HG02870 (cell line): ENCODE measurements around the gene ERN2.
"Not testable (repeated sequence)": the region's sequence is repeated elsewhere in the genome, so short reads cannot be mapped to it uniquely, and the experiment has no call there.

Experiments
- ATAC-seq: cut with Tn5 transposase; IDR thresholded peaks from one replicate; pipeline ENCODE4 v1.9.1; 2021; ENCODE audit warnings: mild to moderate bottlenecking, moderate library complexity; ENCODE audit not compliant: unreplicated experiment

Gene ERN2

GRCh38 chr16:23712976-23713375, at the start of gene ERN2:
ERN2 (minus strand) TSS chr16:23713222; CDS start chr16:23713187, 35 bp downstream.
- ATAC-seq: no peak

DNA sequence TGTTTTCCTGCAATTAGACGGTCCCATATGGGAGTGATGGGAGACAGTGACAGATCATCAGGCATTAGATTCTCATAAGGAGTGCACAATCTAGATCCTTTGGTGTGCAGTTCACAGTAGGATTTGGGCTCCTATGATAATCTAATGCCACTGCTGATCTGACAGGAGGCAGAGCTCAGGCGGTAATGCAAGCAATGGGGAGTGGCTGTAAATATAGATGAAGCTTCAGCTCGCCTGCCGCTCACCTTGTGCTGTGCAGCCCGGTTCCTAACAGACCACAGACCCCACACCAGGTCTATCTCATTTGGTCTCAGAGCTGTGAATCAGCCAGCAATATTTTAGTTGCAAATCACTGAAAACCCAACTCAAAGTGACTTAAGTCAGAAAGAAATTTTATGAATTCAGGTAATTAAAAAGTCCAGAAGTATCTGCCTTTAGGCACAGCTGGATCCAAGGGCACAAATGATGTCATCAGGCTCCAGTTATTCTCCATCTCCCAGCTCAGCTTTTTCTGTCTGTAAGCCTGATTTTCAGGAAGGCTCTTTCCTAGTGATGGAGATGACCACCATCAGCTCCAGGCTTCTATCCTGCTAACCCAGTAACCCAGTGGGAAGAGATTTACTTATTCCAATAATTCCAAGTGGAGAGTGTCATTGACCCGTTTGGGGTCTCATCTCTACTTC, 45.1 kb upstream of the ERN2 start:
- ATAC-seq: no peak

DNA sequence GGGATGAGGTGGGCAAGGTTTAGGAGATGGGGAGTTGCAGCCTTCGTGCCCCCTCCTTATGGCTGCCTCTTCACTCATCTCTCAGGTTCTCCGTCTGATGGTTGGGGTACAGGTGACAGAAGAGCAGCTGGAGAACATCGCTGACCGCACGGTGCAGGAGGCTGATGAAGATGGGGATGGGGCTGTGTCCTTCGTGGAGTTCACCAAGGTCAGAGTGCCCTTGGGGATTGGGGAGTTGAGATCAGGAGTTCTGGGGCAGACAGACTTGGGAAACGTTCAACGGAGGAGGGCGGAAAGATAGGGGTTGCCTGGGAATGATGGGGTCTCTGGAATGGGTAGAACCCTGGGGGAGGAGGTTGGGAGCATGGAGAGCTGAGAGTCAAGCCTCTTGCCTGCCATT, 44.1 kb upstream of the ERN2 start:
- no peak for ATAC-seq

GRCh38 chr16:23755484-23755809, 42.4 kb upstream of the ERN2 start:
- ATAC-seq: no peak

GRCh38 chr16:23754594-23755483, 41.8 kb upstream of the ERN2 start, which contains the start of gene CHP2:
CHP2 (plus strand) TSS chr16:23755026; CDS start chr16:23755050, 24 bp downstream.
- ATAC-seq: no peak

DNA sequence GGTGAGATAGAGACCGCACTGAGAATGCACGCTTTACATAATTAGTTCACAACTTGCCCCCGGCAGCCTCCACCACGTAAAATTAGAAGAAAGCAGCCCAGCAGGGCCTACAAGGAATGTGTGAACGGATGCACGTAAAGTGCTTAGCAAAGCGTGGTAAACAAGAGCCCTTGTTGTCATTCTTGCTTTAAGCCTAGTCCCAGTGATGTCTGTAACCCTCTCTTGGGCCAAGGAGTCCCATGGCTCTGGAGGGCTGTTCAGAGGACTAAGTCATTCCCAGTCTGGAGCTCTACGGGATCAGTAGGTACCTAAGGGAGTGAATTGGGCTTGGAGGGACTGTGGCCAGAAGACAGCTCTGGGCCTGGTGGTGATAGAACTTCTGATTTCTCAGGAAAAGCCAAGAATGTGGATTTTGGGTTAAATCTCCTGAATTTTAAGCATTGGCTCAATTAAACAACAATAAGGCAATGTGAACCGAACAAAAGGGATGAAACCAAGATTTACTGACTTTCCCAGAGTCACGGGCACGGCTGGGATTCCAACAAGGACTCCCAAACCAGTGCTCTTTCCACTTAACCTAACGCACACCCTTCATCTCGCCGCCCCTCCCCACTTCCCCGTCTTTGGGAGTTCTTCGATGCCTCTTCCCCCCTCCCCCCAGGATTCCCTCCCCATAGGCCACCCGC, 41.0 kb upstream of the ERN2 start:
- no peak for ATAC-seq

DNA sequence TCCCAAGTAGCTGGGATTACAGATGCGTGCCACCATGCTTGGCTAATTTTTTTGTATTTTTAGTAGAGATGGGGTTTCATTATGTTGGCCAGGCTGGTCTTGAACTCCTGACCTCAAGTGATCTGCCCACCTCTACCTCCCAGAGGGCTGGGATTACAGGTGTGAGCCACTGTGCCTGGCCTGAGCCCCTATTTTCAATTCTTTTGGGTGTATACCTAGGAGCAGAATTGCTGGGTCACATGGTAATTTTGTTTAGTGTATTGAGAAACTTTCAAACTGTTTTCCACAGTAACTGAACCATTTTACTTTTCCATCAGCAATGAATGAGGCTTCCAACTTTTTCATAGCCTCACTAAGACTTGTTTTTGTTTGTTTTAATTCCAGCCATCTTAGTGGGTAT, 38.0 kb upstream of the ERN2 start:
- not testable (repeated sequence) for ATAC-seq

GRCh38 chr16:23748630-23749029, 35.6 kb upstream of the ERN2 start:
- no peak for ATAC-seq

- no peak for ATAC-seq
These were observed 32.2 kb upstream of the ERN2 start for GRCh38 chr16:23745263-23745662.

- ATAC-seq: no peak
These were observed 29.7 kb upstream of the ERN2 start for GRCh38 chr16:23742766-23743165.

- no peak for ATAC-seq
These were observed 28.8 kb upstream of the ERN2 start for GRCh38 chr16:23741675-23742303.

GRCh38 chr16:23739516-23739915, 26.5 kb upstream of the ERN2 start:
- no peak for ATAC-seq

GRCh38 chr16:23737423-23738028, 24.5 kb upstream of the ERN2 start:
- ATAC-seq: not testable (repeated sequence)

GRCh38 chr16:23734176-23734893, 21.3 kb upstream of the ERN2 start:
- ATAC-seq: no peak

DNA sequence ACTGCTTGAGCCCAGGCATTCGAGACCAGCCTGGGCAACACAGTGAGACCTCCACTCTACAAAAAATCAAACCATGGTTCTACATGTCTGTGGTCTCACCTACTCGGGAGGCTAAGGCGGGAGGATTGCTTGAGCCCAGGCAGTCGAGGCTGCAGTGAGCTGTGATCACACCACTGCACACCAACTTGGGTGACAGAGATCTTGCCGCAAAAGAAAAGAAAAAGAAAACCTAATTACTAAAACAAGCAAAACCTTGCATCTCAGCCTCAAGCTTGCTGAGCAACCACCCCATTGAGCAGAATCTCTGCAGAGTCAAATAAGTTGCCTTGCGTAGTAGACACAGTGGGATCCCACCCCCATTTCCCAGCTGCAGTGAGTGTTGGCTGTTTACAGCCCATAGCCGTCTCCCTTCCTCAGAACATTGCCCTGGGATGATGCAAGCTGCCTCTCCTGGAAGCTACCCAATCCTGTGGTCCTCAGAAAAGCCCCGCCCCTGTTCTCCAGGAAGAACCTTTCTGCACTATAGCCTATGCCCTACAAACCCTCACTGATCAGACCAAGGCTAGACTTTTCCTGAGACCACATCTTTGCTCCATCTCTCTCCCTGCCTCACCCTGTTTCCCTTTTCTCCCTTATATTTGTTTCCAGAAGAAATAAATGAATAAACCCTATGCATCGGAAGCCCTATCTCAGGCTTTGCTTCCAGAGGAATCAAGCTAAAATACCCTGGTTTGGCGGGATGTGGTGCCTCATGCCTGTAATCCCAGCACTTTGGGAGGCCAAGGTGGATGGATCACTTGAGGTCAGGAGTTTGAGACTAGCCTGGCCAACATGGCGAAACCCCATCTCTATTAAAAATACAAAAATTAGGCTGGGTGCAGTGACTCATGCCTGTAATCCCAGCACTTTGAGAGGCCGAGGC, 16.7 kb upstream of the ERN2 start:
- no peak for ATAC-seq

- no peak for ATAC-seq
These were observed 15.1 kb upstream of the ERN2 start for GRCh38 chr16:23728112-23728477.

GRCh38 chr16:23726710-23727109, 13.7 kb upstream of the ERN2 start:
- ATAC-seq: no peak

DNA sequence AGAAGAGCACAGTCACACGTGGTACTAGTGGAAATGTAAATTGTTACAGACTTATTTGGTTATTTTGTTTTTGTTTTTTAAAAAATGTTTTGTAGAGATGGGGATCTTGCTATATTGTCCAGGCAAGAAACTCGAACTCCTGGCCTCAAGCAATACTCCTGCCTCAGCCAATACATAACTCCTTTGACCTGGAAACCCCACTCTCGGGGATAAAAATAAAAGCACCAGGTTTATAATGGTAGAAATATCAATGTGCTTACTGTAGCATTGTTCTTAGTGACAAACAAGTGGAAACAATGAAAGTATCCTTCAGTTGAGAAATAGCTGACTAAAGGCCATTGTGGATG, 11.7 kb upstream of the ERN2 start:
- ATAC-seq: no peak

DNA sequence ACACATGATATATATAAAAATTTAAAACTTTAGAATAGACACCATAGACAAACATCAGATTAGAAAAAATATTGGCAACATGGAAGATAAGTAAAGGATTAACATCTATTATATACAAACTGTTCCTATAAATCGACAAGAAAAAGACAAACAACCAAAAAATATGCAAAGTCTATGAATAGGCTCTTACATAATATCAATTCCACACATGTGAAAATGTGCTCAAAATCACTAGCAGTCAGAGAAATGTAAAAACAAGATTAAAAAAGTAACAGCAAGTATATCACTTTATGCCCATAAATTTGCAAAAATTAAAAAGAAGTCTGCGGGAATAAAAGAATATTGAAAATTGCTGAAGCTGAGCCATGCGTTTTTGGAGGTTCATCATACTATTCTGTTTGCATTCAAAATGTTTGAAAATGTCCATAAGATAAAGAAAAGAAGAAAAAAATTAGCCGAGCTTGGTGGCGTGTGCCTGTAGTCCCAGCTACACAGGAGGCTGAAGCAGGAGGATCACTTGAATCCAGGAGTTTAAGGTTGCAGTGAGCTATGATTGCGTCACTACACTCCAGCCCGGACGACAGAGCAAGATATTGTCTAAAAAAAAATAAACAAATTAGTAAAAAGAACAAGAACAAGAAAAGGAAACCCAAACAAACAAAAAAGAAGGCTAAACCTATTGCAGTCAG, 11.2 kb upstream of the ERN2 start:
- ATAC-seq: no peak
